Measurements from ENCODE around the gene ATP2B1.

Gene ATP2B1

DNA sequence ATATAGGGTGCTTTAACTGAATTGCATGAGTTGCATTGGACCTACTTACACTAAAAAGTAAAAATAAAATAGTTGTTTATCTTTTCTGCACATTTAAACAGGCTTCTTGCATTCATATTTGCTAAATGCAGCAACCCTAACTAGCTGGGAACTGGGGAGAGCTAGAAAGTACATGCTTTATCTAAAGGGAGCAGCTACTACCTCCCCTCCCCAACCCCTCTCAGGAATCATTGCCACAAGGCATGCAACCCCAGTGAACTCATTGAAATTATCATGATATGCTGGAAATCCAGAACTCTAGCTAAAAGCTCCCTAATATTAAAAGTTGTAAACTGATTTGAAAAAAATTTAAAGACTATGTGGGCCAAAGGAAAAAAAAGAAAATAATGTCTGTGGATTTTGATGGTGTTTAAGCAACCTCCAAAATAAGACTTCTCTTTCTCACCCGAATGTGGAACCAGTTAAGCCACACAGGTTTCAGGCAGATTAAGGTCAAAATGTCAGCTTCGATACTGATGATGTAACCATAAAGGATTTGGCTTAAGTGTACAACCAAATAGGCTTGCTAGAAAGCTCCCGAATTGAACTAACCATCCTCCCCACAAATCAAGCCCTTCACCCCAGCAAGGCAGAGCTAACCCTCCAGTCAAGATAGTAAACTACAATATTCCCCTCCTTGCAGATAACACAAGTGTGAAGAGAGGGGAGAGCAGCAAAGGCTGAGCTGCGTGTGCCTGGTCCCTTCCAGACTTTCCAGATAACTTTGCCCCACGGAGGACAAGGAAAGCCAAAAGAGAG lies 169.0 kb downstream of the ATP2B1 start:
- DNase-seq (ENCODE audit: low read depth) = no peak

DNA sequence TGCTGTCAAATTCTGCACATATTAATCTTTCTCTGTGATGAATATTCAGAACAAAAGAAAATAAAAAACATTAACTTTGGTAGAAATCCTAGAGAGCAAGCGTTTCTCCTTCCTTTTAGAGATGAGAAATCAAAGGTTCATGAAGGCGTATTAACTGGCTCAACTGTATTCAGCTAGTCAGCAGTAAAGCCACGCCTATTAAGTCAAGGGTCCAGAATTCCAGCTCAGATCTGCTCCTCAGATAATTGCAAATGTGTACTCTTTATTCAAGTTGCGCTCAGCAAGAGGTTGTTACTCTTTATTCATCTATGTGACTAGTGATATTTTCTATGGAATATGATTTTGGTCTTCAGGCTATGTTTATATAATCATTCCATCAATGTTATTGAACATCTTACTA lies 169.7 kb downstream of the ATP2B1 start:
- no peak for DNase-seq (ENCODE audit: low read depth)

Data from EH (cell line).